ENCODE results near the gene DGKH.
"Not testable (repeated sequence)": the region's sequence is repeated elsewhere in the genome, so short reads cannot be mapped to it uniquely, and the experiment has no call there.

The DGKH gene

DNA sequence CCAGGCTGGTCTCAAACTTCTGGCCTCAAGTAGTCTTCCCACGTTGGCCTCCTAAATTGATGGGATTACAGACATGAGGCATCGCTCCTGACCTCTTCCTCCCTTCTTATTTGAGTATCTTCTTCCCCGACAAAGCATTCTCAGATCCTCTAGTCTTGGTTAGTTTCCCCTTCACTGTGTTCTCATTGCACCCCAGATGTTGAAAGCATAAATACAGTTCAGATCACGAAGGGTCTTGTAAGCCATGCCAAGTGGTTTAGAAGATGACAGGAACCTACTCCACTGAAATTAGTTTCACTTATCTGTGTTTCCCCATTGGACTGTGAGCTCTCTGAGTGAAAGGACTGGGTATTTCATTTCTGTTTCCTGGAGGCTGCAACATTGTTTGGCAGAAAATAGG lies 100.7 kb downstream of the DGKH start:
- no peak overlapping the region for H3K4me3 ChIP-seq (ENCODE audit: low read depth in 1 of 2, low read length in 2 of 2)
- H3K27me3 ChIP-seq (ENCODE audit: control insufficient read depth in 1 of 2, insufficient read depth in 2 of 2, low read length in 2 of 2) = no peaks in the 10 kb centered on the region
- H3K27ac ChIP-seq (ENCODE audit: low read depth, low read length) = no peak overlapping the region
- no peaks in the 10 kb centered on the region for H3K9me3 ChIP-seq (ENCODE audit: control insufficient read depth in 1 of 2, low read length in 2 of 2)
- no peaks in the 10 kb centered on the region for H3K4me1 ChIP-seq (ENCODE audit: control insufficient read depth in 1 of 2, insufficient read depth in 2 of 2, low read length in 2 of 2)
- no peaks in the 10 kb centered on the region for H3K36me3 ChIP-seq (ENCODE audit: control insufficient read depth in 1 of 2, insufficient read depth in 2 of 2, low read length in 2 of 2)
- H3K9ac ChIP-seq (ENCODE audit: low read depth in 1 of 2, low read length in 2 of 2) = no peak overlapping the region

- H3K9ac ChIP-seq (ENCODE audit: low read depth in 1 of 2, low read length in 2 of 2) = no peak overlapping the region
- no peak overlapping the region for H3K4me3 ChIP-seq (ENCODE audit: low read depth in 1 of 2, low read length in 2 of 2)
- H3K4me1 ChIP-seq (ENCODE audit: control insufficient read depth in 1 of 2, insufficient read depth in 2 of 2, low read length in 2 of 2) = no peaks in the 10 kb centered on the region
- no peak overlapping the region for H3K27ac ChIP-seq (ENCODE audit: low read depth, low read length)
- no peaks in the 10 kb centered on the region for H3K9me3 ChIP-seq (ENCODE audit: control insufficient read depth in 1 of 2, low read length in 2 of 2)
- no peaks in the 10 kb centered on the region for H3K27me3 ChIP-seq (ENCODE audit: control insufficient read depth in 1 of 2, insufficient read depth in 2 of 2, low read length in 2 of 2)
- H3K36me3 ChIP-seq (ENCODE audit: control insufficient read depth in 1 of 2, insufficient read depth in 2 of 2, low read length in 2 of 2) = peaks cover 0 to 5% of the 10 kb centered on the region in 2 donors
Observed at GRCh38 chr13:42151781-42152180, 103.3 kb downstream of the DGKH start.

GRCh38 chr13:42152495-42152894 lies 104.0 kb downstream of the DGKH start:
- no peak overlapping the region for H3K9ac ChIP-seq (ENCODE audit: low read depth in 1 of 2, low read length in 2 of 2)
- no peaks in the 10 kb centered on the region for H3K4me1 ChIP-seq (ENCODE audit: control insufficient read depth in 1 of 2, insufficient read depth in 2 of 2, low read length in 2 of 2)
- peaks cover 0 to 5% of the 10 kb centered on the region in 2 donors for H3K36me3 ChIP-seq (ENCODE audit: control insufficient read depth in 1 of 2, insufficient read depth in 2 of 2, low read length in 2 of 2)
- H3K4me3 ChIP-seq (ENCODE audit: low read depth in 1 of 2, low read length in 2 of 2) = no peak overlapping the region
- H3K9me3 ChIP-seq (ENCODE audit: control insufficient read depth in 1 of 2, low read length in 2 of 2) = no peaks in the 10 kb centered on the region
- no peak overlapping the region for H3K27ac ChIP-seq (ENCODE audit: low read depth, low read length)
- H3K27me3 ChIP-seq (ENCODE audit: control insufficient read depth in 1 of 2, insufficient read depth in 2 of 2, low read length in 2 of 2) = no peaks in the 10 kb centered on the region

- H3K9ac ChIP-seq (ENCODE audit: low read depth in 1 of 2, low read length in 2 of 2) = no peak overlapping the region
- no peaks in the 10 kb centered on the region for H3K4me1 ChIP-seq (ENCODE audit: control insufficient read depth in 1 of 2, insufficient read depth in 2 of 2, low read length in 2 of 2)
- H3K36me3 ChIP-seq (ENCODE audit: control insufficient read depth in 1 of 2, insufficient read depth in 2 of 2, low read length in 2 of 2) = peaks cover 0 to 6% of the 10 kb centered on the region in 2 donors
- no peaks in the 10 kb centered on the region for H3K27me3 ChIP-seq (ENCODE audit: control insufficient read depth in 1 of 2, insufficient read depth in 2 of 2, low read length in 2 of 2)
- H3K4me3 ChIP-seq (ENCODE audit: low read depth in 1 of 2, low read length in 2 of 2) = no peak overlapping the region
- H3K9me3 ChIP-seq (ENCODE audit: control insufficient read depth in 1 of 2, low read length in 2 of 2) = no peaks in the 10 kb centered on the region
- H3K27ac ChIP-seq (ENCODE audit: low read depth, low read length) = no peak overlapping the region
Observed at GRCh38 chr13:42153199-42154113, 105.0 kb downstream of the DGKH start.

DNA sequence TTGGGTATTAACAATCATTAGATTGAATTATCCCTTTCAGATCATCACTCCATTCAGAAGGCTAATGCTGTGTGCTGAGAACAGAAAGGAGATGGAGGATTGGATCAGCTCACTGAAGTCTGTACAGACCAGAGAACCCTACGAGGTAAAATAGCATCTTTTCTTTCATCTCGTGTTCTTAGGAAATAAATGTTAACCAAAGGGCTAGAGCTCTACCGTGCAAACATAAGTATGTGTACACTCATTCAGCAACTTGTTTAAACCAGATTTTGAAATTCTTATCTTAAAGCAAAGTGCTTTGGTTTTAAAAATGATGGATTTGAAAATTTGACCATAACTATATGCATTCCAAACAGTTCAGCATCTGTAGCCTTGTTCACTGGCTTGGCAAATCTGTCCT lies 106.8 kb downstream of the DGKH start:
- H3K27ac ChIP-seq (ENCODE audit: low read depth, low read length) = no peak overlapping the region
- H3K36me3 ChIP-seq (ENCODE audit: control insufficient read depth in 1 of 2, insufficient read depth in 2 of 2, low read length in 2 of 2) = peaks cover 3 to 19% of the 10 kb centered on the region in 2 donors
- H3K9ac ChIP-seq (ENCODE audit: low read depth in 1 of 2, low read length in 2 of 2) = no peak overlapping the region
- H3K4me1 ChIP-seq (ENCODE audit: control insufficient read depth in 1 of 2, insufficient read depth in 2 of 2, low read length in 2 of 2) = no peaks in the 10 kb centered on the region
- H3K4me3 ChIP-seq (ENCODE audit: low read depth in 1 of 2, low read length in 2 of 2) = no peak overlapping the region
- H3K27me3 ChIP-seq (ENCODE audit: control insufficient read depth in 1 of 2, insufficient read depth in 2 of 2, low read length in 2 of 2) = no peaks in the 10 kb centered on the region
- no peaks in the 10 kb centered on the region for H3K9me3 ChIP-seq (ENCODE audit: control insufficient read depth in 1 of 2, low read length in 2 of 2)

GRCh38 chr13:42163338-42163737 lies 114.9 kb downstream of the DGKH start:
- not testable (repeated sequence) for H3K9ac ChIP-seq (ENCODE audit: low read depth in 1 of 2, low read length in 2 of 2); H3K27me3 ChIP-seq (ENCODE audit: control insufficient read depth in 1 of 2, insufficient read depth in 2 of 2, low read length in 2 of 2); H3K4me3 ChIP-seq (ENCODE audit: low read depth in 1 of 2, low read length in 2 of 2); H3K4me1 ChIP-seq (ENCODE audit: control insufficient read depth in 1 of 2, insufficient read depth in 2 of 2, low read length in 2 of 2); H3K27ac ChIP-seq (ENCODE audit: low read depth, low read length); H3K9me3 ChIP-seq (ENCODE audit: control insufficient read depth in 1 of 2, low read length in 2 of 2)
- peaks cover 7 to 19% of the 10 kb centered on the region in 2 donors for H3K36me3 ChIP-seq (ENCODE audit: control insufficient read depth in 1 of 2, insufficient read depth in 2 of 2, low read length in 2 of 2)

GRCh38 chr13:42163910-42164309 lies 115.5 kb downstream of the DGKH start:
- not testable (repeated sequence) for H3K9ac ChIP-seq (ENCODE audit: low read depth in 1 of 2, low read length in 2 of 2); H3K9me3 ChIP-seq (ENCODE audit: control insufficient read depth in 1 of 2, low read length in 2 of 2); H3K27me3 ChIP-seq (ENCODE audit: control insufficient read depth in 1 of 2, insufficient read depth in 2 of 2, low read length in 2 of 2); H3K4me3 ChIP-seq (ENCODE audit: low read depth in 1 of 2, low read length in 2 of 2); H3K4me1 ChIP-seq (ENCODE audit: control insufficient read depth in 1 of 2, insufficient read depth in 2 of 2, low read length in 2 of 2); H3K27ac ChIP-seq (ENCODE audit: low read depth, low read length)
- H3K36me3 ChIP-seq (ENCODE audit: control insufficient read depth in 1 of 2, insufficient read depth in 2 of 2, low read length in 2 of 2) = peaks cover 7 to 17% of the 10 kb centered on the region in 2 donors

GRCh38 chr13:42164557-42165125 lies 116.2 kb downstream of the DGKH start:
- Histone ChIP-seq H3K27ac (ENCODE audit: low read depth, low read length) (no peak overlapping the region), H3K4me1 (ENCODE audit: control insufficient read depth in 1 of 2, insufficient read depth in 2 of 2, low read length in 2 of 2) (no peaks in the 10 kb centered on the region), H3K9me3 (ENCODE audit: control insufficient read depth in 1 of 2, low read length in 2 of 2) (no peaks in the 10 kb centered on the region), H3K27me3 (ENCODE audit: control insufficient read depth in 1 of 2, insufficient read depth in 2 of 2, low read length in 2 of 2) (no peaks in the 10 kb centered on the region), H3K9ac (ENCODE audit: low read depth in 1 of 2, low read length in 2 of 2) (no peak overlapping the region), H3K36me3 (ENCODE audit: control insufficient read depth in 1 of 2, insufficient read depth in 2 of 2, low read length in 2 of 2) (peaks cover 4 to 18% of the 10 kb centered on the region in 2 donors), H3K4me3 (ENCODE audit: low read depth in 1 of 2, low read length in 2 of 2) (no peak overlapping the region)

DNA sequence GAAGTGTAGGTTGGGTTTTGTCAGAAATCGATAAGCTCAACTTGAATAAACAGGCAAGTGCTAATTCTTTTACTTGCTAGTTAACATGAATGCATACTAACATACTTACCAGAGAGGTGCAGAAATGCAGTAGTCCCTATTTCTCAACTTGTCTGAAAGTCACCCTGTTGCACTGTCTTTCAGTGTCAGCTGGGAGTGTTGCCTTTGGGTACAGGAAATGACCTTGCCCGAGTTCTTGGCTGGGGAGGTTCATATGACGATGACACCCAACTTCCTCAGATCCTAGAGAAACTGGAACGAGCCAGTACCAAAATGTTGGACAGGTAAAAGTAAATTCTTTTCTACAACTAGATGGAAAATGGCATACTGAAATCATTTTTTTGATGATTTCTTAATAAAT lies 120.0 kb downstream of the DGKH start:
- H3K27ac ChIP-seq (ENCODE audit: low read depth, low read length) = no peak overlapping the region
- H3K9ac ChIP-seq (ENCODE audit: low read depth in 1 of 2, low read length in 2 of 2) = no peak overlapping the region
- H3K27me3 ChIP-seq (ENCODE audit: control insufficient read depth in 1 of 2, insufficient read depth in 2 of 2, low read length in 2 of 2) = no peaks in the 10 kb centered on the region
- H3K9me3 ChIP-seq (ENCODE audit: control insufficient read depth in 1 of 2, low read length in 2 of 2) = no peaks in the 10 kb centered on the region
- peaks cover 3 to 9% of the 10 kb centered on the region in 2 donors for H3K36me3 ChIP-seq (ENCODE audit: control insufficient read depth in 1 of 2, insufficient read depth in 2 of 2, low read length in 2 of 2)
- H3K4me3 ChIP-seq (ENCODE audit: low read depth in 1 of 2, low read length in 2 of 2) = no peak overlapping the region
- no peaks in the 10 kb centered on the region for H3K4me1 ChIP-seq (ENCODE audit: control insufficient read depth in 1 of 2, insufficient read depth in 2 of 2, low read length in 2 of 2)

DNA sequence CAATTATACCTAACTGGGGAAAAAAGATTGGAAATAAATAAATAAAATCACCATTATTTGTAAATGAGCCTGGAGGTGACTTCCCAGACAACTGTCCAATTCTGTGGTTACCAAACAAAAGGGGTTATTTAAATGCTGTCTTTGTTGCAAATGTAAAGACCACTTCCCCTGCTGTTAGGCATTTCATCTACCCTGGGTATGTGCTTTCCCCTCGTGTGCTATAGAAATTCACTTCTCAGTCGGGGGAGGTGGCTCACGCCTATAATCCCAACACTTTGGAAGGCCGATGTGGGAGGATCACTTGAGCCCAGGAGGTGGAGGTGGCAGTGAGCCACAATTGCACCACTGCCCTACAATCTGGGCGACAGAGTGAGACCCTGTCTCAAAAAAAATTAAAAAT lies 121.6 kb downstream of the DGKH start:
- H3K27me3 ChIP-seq (ENCODE audit: control insufficient read depth in 1 of 2, insufficient read depth in 2 of 2, low read length in 2 of 2) = no peaks in the 10 kb centered on the region
- H3K4me1 ChIP-seq (ENCODE audit: control insufficient read depth in 1 of 2, insufficient read depth in 2 of 2, low read length in 2 of 2) = no peaks in the 10 kb centered on the region
- H3K9ac ChIP-seq (ENCODE audit: low read depth in 1 of 2, low read length in 2 of 2) = no peak overlapping the region
- no peaks in the 10 kb centered on the region for H3K9me3 ChIP-seq (ENCODE audit: control insufficient read depth in 1 of 2, low read length in 2 of 2)
- H3K36me3 ChIP-seq (ENCODE audit: control insufficient read depth in 1 of 2, insufficient read depth in 2 of 2, low read length in 2 of 2) = peaks cover 3 to 13% of the 10 kb centered on the region in 2 donors
- H3K27ac ChIP-seq (ENCODE audit: low read depth, low read length) = no peak overlapping the region
- no peak overlapping the region for H3K4me3 ChIP-seq (ENCODE audit: low read depth in 1 of 2, low read length in 2 of 2)
